Vagina (tissue), 2 donors: ENCODE results near the gene MAD1L1. TPM values are rescaled to one million over a fixed set of nuclear protein-coding genes. Genes with fewer than 3 reads are reported as not detected.

ENCODE experiments used
- DNase-seq, 2 donors: peaks; one replicate each; pipeline ENCODE4 v3.0.0-alpha.2; 2017; ENCODE audit errors: extremely low spot score in 2 of 2
- H3K27ac ChIP-seq: fragments of 200-600 bp; sonication (generic); one replicate; pipeline ENCODE4 v1.5.1; 2019
- H3K27me3 ChIP-seq: fragments of 200-600 bp; sonication (generic); one replicate; pipeline ENCODE4 v1.5.1; 2019
- H3K36me3 ChIP-seq, 2 donors: fragments of 200-600 bp; sonication (generic); one replicate each; pipeline ENCODE4 v1.5.1; 2017 to 2019
- H3K4me1 ChIP-seq: fragments of 200-600 bp; sonication (generic); one replicate; pipeline ENCODE4 v1.5.1; 2019
- H3K4me3 ChIP-seq, 2 donors: fragments of 200-600 bp; sonication (generic); 1 replicate in 1 of 2; 2 replicates in 1 of 2; pipeline ENCODE4 v1.5.1; 2016 to 2019
- H3K9me3 ChIP-seq: fragments of 200-600 bp; sonication (generic); one replicate; pipeline ENCODE4 v1.5.1; 2019
- CTCF ChIP-seq, 3 experiments: fragments of 450-650 bp in 2 of 3; fragments of 200-600 bp in 1 of 3; sonication (generic) in 1 of 3; IDR thresholded peaks; one replicate each; pipeline ENCODE4 v1.5.1; 2017 to 2019; ENCODE audit warnings: antibody characterized with exemption in 3 of 3, mild to moderate bottlenecking in 2 of 3, moderate library complexity in 2 of 3
- POLR2A ChIP-seq, 2 donors: fragments of 450-650 bp; IDR thresholded peaks; one replicate each; pipeline ENCODE4 v1.6.1; 2017; ENCODE audit warnings: antibody characterized with exemption in 2 of 2, mild to moderate bottlenecking in 2 of 2, moderate library complexity in 2 of 2
- POLR2AphosphoS5 ChIP-seq, 2 donors: sonication (generic); formaldehyde crosslinking; IDR thresholded peaks; one replicate each; pipeline ENCODE4 v1.9.0; 2017; ENCODE audit warnings: antibody characterized with exemption in 2 of 2, mild to moderate bottlenecking in 2 of 2, low read depth in 1 of 2; ENCODE audit not compliant: insufficient read depth in 1 of 2
- intact Hi-C: fragments of 100-400 bp; cut with DNase I; formaldehyde crosslinking; loops from one replicate; pipeline ENCODE4 v1.15.1; 2023
- total RNA-seq: library from RNA; depleted of rRNA; stranded (reverse); fragments of >200 nt; gene quantifications from one replicate; pipeline ENCODE4 v1.2.3, GENCODE V29; 2016

Gene MAD1L1
- total RNA-seq, 1 donor from 2014 or later: 62.4 TPM

- Histone ChIP-seq H3K36me3 (no peaks in the 10 kb centered on the region), H3K4me3 (no peak overlapping the region), H3K4me1 (no peaks in the 10 kb centered on the region), H3K9me3 (no peaks in the 10 kb centered on the region), H3K27ac (no peak overlapping the region), H3K27me3 (no peaks in the 10 kb centered on the region)
- DNase-seq: no peak
- TF ChIP-seq POLR2A (IDR thresholded peaks at IDR 0.05) (no peak), CTCF (IDR thresholded peaks at IDR 0.05) (no peak), POLR2AphosphoS5 (IDR thresholded peaks at IDR 0.05; ENCODE audit: insufficient read depth in 1 of 2, low read depth in 1 of 2) (no peak)
- intact Hi-C loops: no loop called here
Measured at GRCh38 chr7:1865571-1866255, 367.0 kb downstream of the MAD1L1 start.

GRCh38 chr7:1865000-1865555 lies 367.7 kb downstream of the MAD1L1 start:
- no peak for DNase-seq
- no peak overlapping the region for H3K27ac ChIP-seq
- no peaks in the 10 kb centered on the region for H3K36me3 ChIP-seq
- intact Hi-C loops: no loop called here
- H3K4me3 ChIP-seq: no peak overlapping the region
- TF ChIP-seq POLR2A (IDR thresholded peaks at IDR 0.05) (no peak), CTCF (IDR thresholded peaks at IDR 0.05) (no peak), POLR2AphosphoS5 (IDR thresholded peaks at IDR 0.05; ENCODE audit: insufficient read depth in 1 of 2, low read depth in 1 of 2) (no peak)
- H3K27me3 ChIP-seq: no peaks in the 10 kb centered on the region
- no peaks in the 10 kb centered on the region for H3K4me1 ChIP-seq
- no peaks in the 10 kb centered on the region for H3K9me3 ChIP-seq

GRCh38 chr7:1864161-1864940 lies 368.4 kb downstream of the MAD1L1 start:
- H3K27me3 ChIP-seq: no peaks in the 10 kb centered on the region
- H3K4me3 ChIP-seq: no peak overlapping the region
- no peaks in the 10 kb centered on the region for H3K4me1 ChIP-seq
- intact Hi-C loops: no loop called here
- DNase-seq: no peak
- H3K27ac ChIP-seq: no peak overlapping the region
- no peaks in the 10 kb centered on the region for H3K9me3 ChIP-seq
- TF ChIP-seq POLR2AphosphoS5 (IDR thresholded peaks at IDR 0.05; ENCODE audit: insufficient read depth in 1 of 2, low read depth in 1 of 2) (no peak), CTCF (IDR thresholded peaks at IDR 0.05) (no peak), POLR2A (IDR thresholded peaks at IDR 0.05) (no peak)
- H3K36me3 ChIP-seq: no peaks in the 10 kb centered on the region

GRCh38 chr7:1863091-1863900 lies 369.4 kb downstream of the MAD1L1 start:
- Histone ChIP-seq H3K9me3 (no peaks in the 10 kb centered on the region), H3K27me3 (no peaks in the 10 kb centered on the region), H3K27ac (no peak overlapping the region), H3K4me3 (no peak overlapping the region), H3K4me1 (no peaks in the 10 kb centered on the region), H3K36me3 (no peaks in the 10 kb centered on the region)
- intact Hi-C loops: no loop called here
- TF ChIP-seq CTCF (IDR thresholded peaks at IDR 0.05): no peak
- no peak for TF ChIP-seq POLR2AphosphoS5 (IDR thresholded peaks at IDR 0.05; ENCODE audit: insufficient read depth in 1 of 2, low read depth in 1 of 2)
- TF ChIP-seq POLR2A (IDR thresholded peaks at IDR 0.05): no peak
- no peak for DNase-seq
